ENCODE data around the gene BMPR1A. TPM values are rescaled to one million over a fixed set of nuclear protein-coding genes. Genes with fewer than 3 reads are reported as not detected.

The BMPR1A gene
- total RNA-seq, 1 experiment from 2014 or later: 94.3 TPM

- Histone ChIP-seq H3K36me3 (ENCODE audit: control insufficient read depth, insufficient read depth, low read length) (no peaks in the 10 kb centered on the region), H3K4me3 (ENCODE audit: low read depth in 2 of 2, low read length in 2 of 2) (no peak overlapping the region), H3K4me1 (ENCODE audit: control insufficient read depth, insufficient read depth, low read length) (no peaks in the 10 kb centered on the region), H3K27me3 (ENCODE audit: control insufficient read depth, insufficient read depth, low read length) (no peaks in the 10 kb centered on the region), H3K9me3 (ENCODE audit: control insufficient read depth, insufficient read depth, low read depth, low read length) (no peaks in the 10 kb centered on the region), H3K27ac (ENCODE audit: low read length) (no peak overlapping the region)
- DNase-seq (ENCODE audit: low read depth, low spot score): no peak
- peak; percentile 44; the same call in 1 of the 2 replicates for ATAC-seq
- intact Hi-C loops (cut with micrococcal nuclease; ENCODE audit: unreplicated experiment) (no loop called here), in situ Hi-C loops (cut with HindIII; ENCODE audit: low pct_unique_long_range_greater_than_20kb, low sequenced_read_pairs) (no loop called here)
- POLR2A ChIA-PET: no interaction called here
- BruUV-seq (replicated peaks): no TSS peak
- CTCF ChIA-PET: no interaction called here
- no peak for TF ChIP-seq TCF7L2 (IDR thresholded peaks at IDR 0.05; ENCODE audit: low read depth, low read length)
- no peak for TF ChIP-seq REST (IDR thresholded peaks at IDR 0.05; ENCODE audit: insufficient read depth in 1 of 2, low read depth in 2 of 2, low read length in 1 of 2)
- no peak for TF ChIP-seq POLR2AphosphoS5 (IDR thresholded peaks at IDR 0.05; ENCODE audit: low read depth, low read length)
- TF ChIP-seq, protein P1, sequence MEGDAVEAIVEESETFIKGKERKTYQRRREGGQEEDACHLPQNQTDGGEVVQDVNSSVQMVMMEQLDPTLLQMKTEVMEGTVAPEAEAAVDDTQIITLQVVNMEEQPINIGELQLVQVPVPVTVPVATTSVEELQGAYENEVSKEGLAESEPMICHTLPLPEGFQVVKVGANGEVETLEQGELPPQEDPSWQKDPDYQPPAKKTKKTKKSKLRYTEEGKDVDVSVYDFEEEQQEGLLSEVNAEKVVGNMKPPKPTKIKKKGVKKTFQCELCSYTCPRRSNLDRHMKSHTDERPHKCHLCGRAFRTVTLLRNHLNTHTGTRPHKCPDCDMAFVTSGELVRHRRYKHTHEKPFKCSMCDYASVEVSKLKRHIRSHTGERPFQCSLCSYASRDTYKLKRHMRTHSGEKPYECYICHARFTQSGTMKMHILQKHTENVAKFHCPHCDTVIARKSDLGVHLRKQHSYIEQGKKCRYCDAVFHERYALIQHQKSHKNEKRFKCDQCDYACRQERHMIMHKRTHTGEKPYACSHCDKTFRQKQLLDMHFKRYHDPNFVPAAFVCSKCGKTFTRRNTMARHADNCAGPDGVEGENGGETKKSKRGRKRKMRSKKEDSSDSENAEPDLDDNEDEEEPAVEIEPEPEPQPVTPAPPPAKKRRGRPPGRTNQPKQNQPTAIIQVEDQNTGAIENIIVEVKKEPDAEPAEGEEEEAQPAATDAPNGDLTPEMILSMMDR (IDR thresholded peaks at IDR 0.05): no peak
Measured at GRCh38 chr10:86824151-86824550, 67.7 kb downstream of the BMPR1A start.

DNA sequence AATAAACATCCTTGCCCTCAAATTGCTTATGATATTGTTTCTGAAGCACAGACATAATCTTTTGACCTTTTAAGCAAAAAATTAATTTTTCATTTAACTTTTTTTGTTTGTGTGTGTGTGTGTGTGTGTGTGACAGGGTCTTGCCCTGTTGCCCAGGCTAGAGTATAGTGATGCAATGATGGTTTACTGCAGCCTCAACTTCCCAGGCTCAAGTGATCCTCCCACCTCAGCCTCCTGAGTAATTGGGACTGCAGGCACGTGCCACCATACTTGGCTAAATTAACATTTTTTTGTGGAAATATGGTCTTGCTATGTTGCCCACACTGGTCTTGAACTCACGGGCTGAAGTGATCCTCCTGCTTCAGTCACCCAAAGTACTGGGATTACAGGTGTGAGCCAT is 68.9 kb downstream of the BMPR1A start:
- POLR2A ChIA-PET: no interaction called here
- in situ Hi-C loops (cut with HindIII; ENCODE audit: low pct_unique_long_range_greater_than_20kb, low sequenced_read_pairs): no loop called here

More for the DNA sequence above, 68.9 kb downstream of the BMPR1A start:
- Histone ChIP-seq H3K9me3 (ENCODE audit: control insufficient read depth, insufficient read depth, low read depth, low read length) (no peaks in the 10 kb centered on the region), H3K27me3 (ENCODE audit: control insufficient read depth, insufficient read depth, low read length) (no peaks in the 10 kb centered on the region), H3K27ac (ENCODE audit: low read length) (no peak overlapping the region), H3K4me1 (ENCODE audit: control insufficient read depth, insufficient read depth, low read length) (no peaks in the 10 kb centered on the region; the same call in 1 of the 2 replicates), H3K4me3 (ENCODE audit: low read depth in 2 of 2, low read length in 2 of 2) (no peak overlapping the region), H3K36me3 (ENCODE audit: control insufficient read depth, insufficient read depth, low read length) (no peaks in the 10 kb centered on the region)
- CTCF ChIA-PET: no interaction called here
- no peak for DNase-seq (ENCODE audit: low read depth, low spot score)
- ATAC-seq: no peak
- TF ChIP-seq REST (IDR thresholded peaks at IDR 0.05; ENCODE audit: insufficient read depth in 1 of 2, low read depth in 2 of 2, low read length in 1 of 2): no peak
- no peak for TF ChIP-seq TCF7L2 (IDR thresholded peaks at IDR 0.05; ENCODE audit: low read depth, low read length)
- TF ChIP-seq SIN3A (IDR thresholded peaks at IDR 0.05; ENCODE audit: borderline replicate concordance, insufficient read depth, low read depth, low read length): no peak
- TF ChIP-seq POLR2AphosphoS5 (IDR thresholded peaks at IDR 0.05; ENCODE audit: low read depth, low read length): no peak
- TF ChIP-seq, protein P1 (IDR thresholded peaks at IDR 0.05): no peak
- intact Hi-C loops (cut with micrococcal nuclease; ENCODE audit: unreplicated experiment): no loop called here
- BruUV-seq (replicated peaks): no TSS peak

Measured in Panc1 (cell line).